Bronchial epithelial cell (primary cell): Measurements from ENCODE around the gene SMG7. TPM values are rescaled to one million over a fixed set of nuclear protein-coding genes. Genes with fewer than 3 reads are reported as not detected.

Source experiments
- DNase-seq: peaks from one replicate; pipeline ENCODE4 v3.0.0-alpha.2; 2010; ENCODE audit warnings: low read depth
- FAIRE-seq: peaks from 2 replicates; lab custom pipeline; 2011; peaks lifted over from hg19 to GRCh38; lab: Jason Lieb, UNC
- H3K27me3 ChIP-seq: 2 replicates; pipeline ENCODE4 v1.5.1; 2011; ENCODE audit warnings: low read length; ENCODE audit not compliant: control insufficient read depth, insufficient read depth
- H3K36me3 ChIP-seq: 2 replicates; pipeline ENCODE4 v1.5.1; 2011; ENCODE audit warnings: low read length; ENCODE audit not compliant: control insufficient read depth, insufficient read depth
- H3K4me3 ChIP-seq: 2 replicates; pipeline ENCODE4 v1.5.1; 2011; ENCODE audit warnings: mild to moderate bottlenecking, low read depth, low read length, control low read depth
- CTCF ChIP-seq: IDR thresholded peaks from 2 replicates; pipeline ENCODE4 v1.5.1; 2011; ENCODE audit warnings: mild to moderate bottlenecking, moderate library complexity, low read length, control low read depth, inconsistent platforms; ENCODE audit not compliant: insufficient read depth, severe bottlenecking
- total RNA-seq: library from RNA; depleted of rRNA; stranded (reverse); fragments of >200 nt; gene quantifications from 2 replicates; pipeline ENCODE4 v1.2.1, GENCODE V29; 2014

SMG7 gene
- total RNA-seq, 1 donor from 2014 or later, result 17.9 TPM

DNA sequence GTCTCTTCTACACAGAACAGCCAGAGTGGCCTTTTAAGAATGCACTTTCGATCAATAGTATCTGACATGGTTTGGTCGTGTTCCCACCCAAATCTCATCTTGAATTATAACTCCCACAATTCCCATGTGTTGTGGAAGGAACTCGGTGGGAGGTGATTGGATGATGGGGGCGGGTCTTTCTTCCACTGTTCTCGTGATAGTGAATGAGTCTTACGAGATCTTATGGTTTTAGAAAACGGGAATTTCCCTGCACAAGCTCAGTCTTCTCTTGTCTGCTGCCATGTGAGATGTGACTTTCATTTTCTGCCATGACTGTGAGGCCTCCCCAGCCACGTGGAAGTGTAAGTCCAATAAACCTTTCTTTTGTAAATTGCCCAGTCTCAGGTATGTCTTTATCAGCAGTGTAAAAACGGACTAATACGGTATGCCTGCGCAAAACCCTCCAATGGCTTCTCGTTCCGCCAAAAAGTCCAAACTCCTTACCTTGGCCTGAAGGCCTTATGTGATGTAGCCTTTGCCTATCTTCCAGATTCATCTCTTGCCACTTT, 23.0 kb upstream of the SMG7 start:
- DNase-seq (no peak), FAIRE-seq (no peak)
- no peak overlapping the region for H3K4me3 ChIP-seq
- TF ChIP-seq CTCF, result no peak
- no peaks in the 10 kb centered on the region for H3K27me3 ChIP-seq
- no peaks in the 10 kb centered on the region for H3K36me3 ChIP-seq

- Histone ChIP-seq H3K27me3 (no peaks in the 10 kb centered on the region), H3K36me3 (no peaks in the 10 kb centered on the region), H3K4me3 (no peak overlapping the region)
- FAIRE-seq (no peak), DNase-seq (no peak)
- TF ChIP-seq CTCF, result no peak
These were observed 22.2 kb upstream of the SMG7 start for GRCh38 chr1:183450093-183450492.

- DNase-seq, result peak; percentile 42
- H3K36me3 ChIP-seq, result no peaks in the 10 kb centered on the region
- H3K27me3 ChIP-seq, result no peaks in the 10 kb centered on the region
- FAIRE-seq, result no peak
- TF ChIP-seq CTCF, result no peak
- no peak overlapping the region for H3K4me3 ChIP-seq
These were observed 17.9 kb upstream of the SMG7 start for GRCh38 chr1:183454377-183454776.

DNA sequence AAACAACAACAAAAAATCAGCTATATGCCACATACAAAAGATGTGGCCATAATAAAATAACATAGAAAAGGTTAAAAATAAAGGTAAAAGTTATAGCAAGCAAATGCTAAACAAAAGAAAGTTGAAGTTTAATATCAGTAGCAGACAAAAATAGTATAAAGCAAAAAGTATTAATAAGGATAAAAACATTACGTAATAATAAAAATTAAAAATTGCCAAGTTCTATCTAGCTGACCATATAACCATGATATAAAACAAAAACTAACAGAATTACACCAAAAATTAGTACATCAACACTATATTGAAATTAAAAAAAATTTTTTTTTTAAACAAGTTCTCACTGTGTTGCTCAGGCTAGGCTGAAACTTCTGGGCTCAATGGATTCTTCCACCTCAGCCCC, 15.5 kb upstream of the SMG7 start:
- no peak for DNase-seq
- no peak for TF ChIP-seq CTCF
- H3K4me3 ChIP-seq, result no peak overlapping the region
- no peaks in the 10 kb centered on the region for H3K27me3 ChIP-seq
- no peaks in the 10 kb centered on the region for H3K36me3 ChIP-seq
- FAIRE-seq, result no peak

GRCh38 chr1:183457449-183457848, 14.8 kb upstream of the SMG7 start:
- FAIRE-seq, result no peak
- H3K27me3 ChIP-seq, result no peaks in the 10 kb centered on the region
- no peaks in the 10 kb centered on the region for H3K36me3 ChIP-seq
- TF ChIP-seq CTCF, result no peak
- H3K4me3 ChIP-seq, result no peak overlapping the region
- DNase-seq, result no peak

DNA sequence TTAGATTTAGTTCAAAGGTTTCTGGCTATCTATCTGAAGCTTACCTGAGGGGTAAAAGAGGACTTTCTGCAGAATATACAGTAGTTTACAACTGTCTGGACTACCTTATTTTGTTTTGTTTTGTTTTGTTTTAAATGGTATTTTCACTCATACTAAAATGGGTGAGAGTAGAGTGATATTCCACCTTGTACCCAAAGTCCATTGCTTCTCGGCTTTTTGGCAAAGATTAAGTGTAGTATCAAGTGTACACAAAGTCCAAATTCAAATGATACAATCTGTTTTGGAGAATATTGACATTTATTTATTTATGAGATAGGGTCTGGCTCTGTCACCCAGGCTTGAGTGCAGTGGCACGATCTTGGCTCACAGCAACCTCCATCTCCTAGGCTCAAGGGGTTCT, 11.7 kb upstream of the SMG7 start:
- DNase-seq (no peak), FAIRE-seq (no peak)
- Histone ChIP-seq H3K4me3 (no peak overlapping the region), H3K36me3 (no peaks in the 10 kb centered on the region), H3K27me3 (no peaks in the 10 kb centered on the region)
- TF ChIP-seq CTCF, result no peak
